WI38 (cell line): ENCODE results near the gene PTBP1.

Experiments used
- H3K4me3 ChIP-seq: 2 replicates; pipeline ENCODE4 v1.5.1; 2011; ENCODE audit warnings: low read depth, mild to moderate bottlenecking, control low read depth, low read length
- CTCF ChIP-seq: IDR thresholded peaks from 2 replicates; pipeline ENCODE4 v1.5.1; 2012; ENCODE audit warnings: low read depth, mild to moderate bottlenecking, control low read depth, low read length

PTBP1 gene

GRCh38 chr19:823565-824121 is 26.4 kb downstream of the PTBP1 start:
- TF ChIP-seq CTCF = no peak
- H3K4me3 ChIP-seq = no peak overlapping the region

- H3K4me3 ChIP-seq = no peak overlapping the region
- no peak for TF ChIP-seq CTCF
These were observed 27.6 kb downstream of the PTBP1 start for GRCh38 chr19:824885-825284.

GRCh38 chr19:825897-826644 is 28.8 kb downstream of the PTBP1 start:
- H3K4me3 ChIP-seq = no peak overlapping the region
- no peak for TF ChIP-seq CTCF

- H3K4me3 ChIP-seq = no peak overlapping the region
- no peak for TF ChIP-seq CTCF
These were observed 30.1 kb downstream of the PTBP1 start for GRCh38 chr19:827314-827709.

- no peak for TF ChIP-seq CTCF
- no peak within 1 kb of the TSS for H3K4me3 ChIP-seq
These were observed 30.6 kb downstream of the PTBP1 start, which contains the start of gene AZU1 for GRCh38 chr19:827710-828321. Gene AZU1, plus strand, starts transcription at chr19:827837. Its CDS starts 10 bp downstream, at chr19:827847.

- H3K4me3 ChIP-seq = no peak overlapping the region
- TF ChIP-seq CTCF = no peak
These were observed 32.0 kb downstream of the PTBP1 start for GRCh38 chr19:829129-829758.
